Caco-2 (cell line): ENCODE measurements around the gene GSG1. TPM values are rescaled to one million over a fixed set of nuclear protein-coding genes. Genes with fewer than 3 reads are reported as not detected.

Experiments used
- BruUV-seq: library from RNA; stranded (reverse); fragments of 400-500 nt; replicated peaks from 2 replicates; lab custom pipeline; 2021; lab: Mats Ljungman, UMichigan
- CTCF ChIA-PET: fragments of 300-600 bp; sonication (Branson Sonifier 250); formaldehyde crosslinking; loops from one replicate; lab custom pipeline; 2022; ENCODE audit warnings: antibody characterized with exemption; lab: Charles Lee
- POLR2A ChIA-PET: fragments of 300-600 bp; sonication (Branson Sonifier 250); formaldehyde crosslinking; loops from one replicate; lab custom pipeline; 2022; ENCODE audit warnings: antibody characterized with exemption; lab: Charles Lee
- DNase-seq, 2 experiments: peaks; one replicate each; pipeline versions ENCODE4 v3.0.0 to v3.0.0-alpha.2; 2020 to 2022
- H3K27me3 ChIP-seq: replicated peaks from 2 replicates; pipeline ENCODE4 v1.6.0; 2011; ENCODE audit warnings: low read length; ENCODE audit not compliant: control insufficient read depth, insufficient read depth
- H3K36me3 ChIP-seq: 2 replicates; pipeline ENCODE4 v1.5.1; 2011; ENCODE audit warnings: low read length; ENCODE audit not compliant: control insufficient read depth, insufficient read depth
- H3K4me1 ChIP-seq: fragments of 250-450 bp; sonication (Bioruptor Pico); 2 replicates; pipeline ENCODE4 v1.5.1; 2020; ENCODE audit warnings: mild to moderate bottlenecking
- H3K4me3 ChIP-seq: 2 replicates; pipeline ENCODE4 v1.5.1; 2011; ENCODE audit warnings: low read depth, mild to moderate bottlenecking, control low read depth, low read length
- H3K9me3 ChIP-seq: fragments of 250-450 bp; sonication (Bioruptor Pico); 2 replicates; pipeline ENCODE4 v1.5.1; 2020; ENCODE audit warnings: mild to moderate bottlenecking, moderate library complexity
- H3K27ac Mint-ChIP-seq: one replicate; pipeline ENCODE4 v1.8.0; 2022; ENCODE audit warnings: mixed read lengths; ENCODE audit not compliant: unreplicated experiment
- H3K27me3 Mint-ChIP-seq: one replicate; pipeline ENCODE4 v1.8.0; 2022; ENCODE audit warnings: mixed read lengths; ENCODE audit not compliant: insufficient read depth, unreplicated experiment
- H3K36me3 Mint-ChIP-seq: one replicate; pipeline ENCODE4 v1.8.0; 2022; ENCODE audit warnings: mild to moderate bottlenecking, mixed read lengths; ENCODE audit not compliant: insufficient read depth, unreplicated experiment
- H3K4me1 Mint-ChIP-seq: one replicate; pipeline ENCODE4 v1.8.0; 2022; ENCODE audit warnings: low read depth, mixed read lengths; ENCODE audit not compliant: unreplicated experiment
- H3K4me3 Mint-ChIP-seq: one replicate; pipeline ENCODE4 v1.8.0; 2022; ENCODE audit warnings: mild to moderate bottlenecking, moderate library complexity, mixed read lengths; ENCODE audit not compliant: unreplicated experiment
- H3K9me3 Mint-ChIP-seq: one replicate; pipeline ENCODE4 v1.8.0; 2022; ENCODE audit warnings: mixed read lengths; ENCODE audit not compliant: unreplicated experiment
- CTCF ChIP-seq, 2 experiments: fragments of 200-600 bp in 1 of 2; IDR thresholded peaks; 1 replicate in 1 of 2; 2 replicates in 1 of 2; pipeline versions ENCODE4 v1.5.1 to v1.8.0; 2011 to 2022; ENCODE audit warnings: antibody characterized with exemption in 1 of 2, control low read depth in 1 of 2, inconsistent platforms in 1 of 2, low read depth in 1 of 2, low read length in 1 of 2, mild to moderate bottlenecking in 1 of 2, moderate library complexity in 1 of 2; ENCODE audit not compliant: insufficient read depth in 1 of 2, severe bottlenecking in 1 of 2, unreplicated experiment in 1 of 2
- intact Hi-C: fragments of 100-400 bp; cut with micrococcal nuclease; formaldehyde crosslinking; loops from one replicate; pipeline ENCODE4 v1.10.0; 2022; ENCODE audit not compliant: unreplicated experiment
- total RNA-seq: library from RNA; stranded (reverse); gene quantifications from 2 replicates; pipeline ENCODE4 v1.2.3, GENCODE V29; 2022

GSG1 gene
- total RNA-seq, 1 experiment from 2014 or later, result not detected

- intact Hi-C loops, result no loop called here
- peaks cover 10% of the 10 kb centered on the region for H3K4me1 Mint-ChIP-seq
- ChIA-PET POLR2A (no interaction called here), CTCF (no interaction called here)
- Histone ChIP-seq H3K27me3 (no peaks in the 10 kb centered on the region), H3K9me3 (no peaks in the 10 kb centered on the region), H3K4me1 (peaks cover 13% of the 10 kb centered on the region), H3K4me3 (no peak overlapping the region), H3K36me3 (no peaks in the 10 kb centered on the region)
- DNase-seq, result no peak
- no peak for TF ChIP-seq CTCF (IDR thresholded peaks at IDR 0.05; ENCODE audit: insufficient read depth in 1 of 2, low read depth in 1 of 2, low read length in 1 of 2, severe bottlenecking in 1 of 2, unreplicated experiment in 1 of 2)
- H3K27ac Mint-ChIP-seq, result no peak overlapping the region
- no peak overlapping the region for H3K4me3 Mint-ChIP-seq
- no peaks in the 10 kb centered on the region for H3K36me3 Mint-ChIP-seq
- no peaks in the 10 kb centered on the region for H3K9me3 Mint-ChIP-seq
- BruUV-seq, result no TSS peak
- no peaks in the 10 kb centered on the region for H3K27me3 Mint-ChIP-seq
Measured at GRCh38 chr12:13119826-13120225, 16.4 kb upstream of the GSG1 start.

GRCh38 chr12:13117029-13117428 lies 13.6 kb upstream of the GSG1 start:
- intact Hi-C loops, result no loop called here
- H3K27ac Mint-ChIP-seq, result no peak overlapping the region

GRCh38 chr12:13116259-13116658 lies 12.8 kb upstream of the GSG1 start:
- POLR2A ChIA-PET, result no interaction called here
- Histone ChIP-seq H3K27me3 (no peaks in the 10 kb centered on the region), H3K9me3 (peaks cover 9% of the 10 kb centered on the region; the same call in 1 of the 2 replicates), H3K4me1 (no peaks in the 10 kb centered on the region; the same call in 1 of the 2 replicates), H3K36me3 (no peaks in the 10 kb centered on the region), H3K4me3 (no peak overlapping the region)
- intact Hi-C loops, result no loop called here
- Mint-ChIP-seq H3K27me3 (no peaks in the 10 kb centered on the region), H3K4me1 (peaks cover 13% of the 10 kb centered on the region), H3K4me3 (no peak overlapping the region), H3K36me3 (no peaks in the 10 kb centered on the region), H3K27ac (no peak overlapping the region), H3K9me3 (peaks cover 11% of the 10 kb centered on the region)
- DNase-seq, result no peak
- no TSS peak for BruUV-seq
- CTCF ChIA-PET, result interaction anchor here (1.7 kb wide), 1 partner anchor 139 kb away, joined by 4 read pairs; no protein-coding TSS in a partner anchor
- no peak for TF ChIP-seq CTCF (IDR thresholded peaks at IDR 0.05; ENCODE audit: insufficient read depth in 1 of 2, low read depth in 1 of 2, low read length in 1 of 2, severe bottlenecking in 1 of 2, unreplicated experiment in 1 of 2)

More at GRCh38 chr12:13117029-13117428, 13.6 kb upstream of the GSG1 start:
- H3K4me3 Mint-ChIP-seq, result no peak overlapping the region
- POLR2A ChIA-PET, result interaction anchor here (0.6 kb wide), 1 partner anchor 19 kb away, joined by 3 read pairs; no protein-coding TSS in a partner anchor
- H3K9me3 Mint-ChIP-seq, result peaks cover 10% of the 10 kb centered on the region
- H3K4me1 Mint-ChIP-seq, result peaks cover 13% of the 10 kb centered on the region
- no TSS peak for BruUV-seq
- H3K27me3 Mint-ChIP-seq, result no peaks in the 10 kb centered on the region
- H3K27me3 ChIP-seq, result no peaks in the 10 kb centered on the region
- CTCF ChIA-PET, result no interaction called here
- peaks cover 2% of the 10 kb centered on the region; the same call in 1 of the 2 replicates for H3K9me3 ChIP-seq
- TF ChIP-seq CTCF (IDR thresholded peaks at IDR 0.05; ENCODE audit: insufficient read depth in 1 of 2, low read depth in 1 of 2, low read length in 1 of 2, severe bottlenecking in 1 of 2, unreplicated experiment in 1 of 2), result no peak
- no peaks in the 10 kb centered on the region for H3K36me3 Mint-ChIP-seq
- H3K4me1 ChIP-seq, result no peaks in the 10 kb centered on the region; the same call in 1 of the 2 replicates
- no peak overlapping the region for H3K4me3 ChIP-seq
- no peaks in the 10 kb centered on the region for H3K36me3 ChIP-seq
- no peak for DNase-seq
